Tongue (tissue), 2 donors: Measurements from ENCODE around the gene PACS2. TPM values are rescaled to one million over a fixed set of nuclear protein-coding genes. Genes with fewer than 3 reads are reported as not detected.

Experiments used
- DNase-seq: peaks from one replicate; pipeline ENCODE4 v3.0.0-alpha.2; 2015
- total RNA-seq: library from RNA; depleted of rRNA; stranded (reverse); fragments of >200 nt; gene quantifications from one replicate; pipeline ENCODE4 v1.2.3, GENCODE V29; 2014

The PACS2 gene
- total RNA-seq, 1 donor from 2014 or later: 84.8 TPM

GRCh38 chr14:105421723-105422615 is 107.4 kb downstream of the PACS2 start:
- DNase-seq: no peak

- no peak for DNase-seq
Observed at GRCh38 chr14:105422695-105423487, 108.3 kb downstream of the PACS2 start.

- no peak for DNase-seq
Observed at GRCh38 chr14:105423488-105424195, 109.1 kb downstream of the PACS2 start.

- no peak for DNase-seq
Observed at GRCh38 chr14:105424861-105425260, 110.3 kb downstream of the PACS2 start.

GRCh38 chr14:105425823-105426247 is 111.3 kb downstream of the PACS2 start:
- no peak for DNase-seq

GRCh38 chr14:105426416-105427130 is 112.0 kb downstream of the PACS2 start:
- no peak for DNase-seq

GRCh38 chr14:105427412-105427811 is 112.9 kb downstream of the PACS2 start:
- DNase-seq: no peak

- no peak for DNase-seq
Observed at GRCh38 chr14:105427936-105428485, 113.5 kb downstream of the PACS2 start.

- no peak for DNase-seq
Observed at GRCh38 chr14:105430042-105430441, 115.5 kb downstream of the PACS2 start.

- DNase-seq: no peak
Observed at GRCh38 chr14:105430565-105430964, 116.0 kb downstream of the PACS2 start.

- no peak for DNase-seq
Observed at GRCh38 chr14:105431256-105431655, 116.7 kb downstream of the PACS2 start.

GRCh38 chr14:105432657-105433056 is 118.1 kb downstream of the PACS2 start:
- DNase-seq: no peak

- DNase-seq: no peak
Observed at GRCh38 chr14:105433161-105433605, 118.6 kb downstream of the PACS2 start.

GRCh38 chr14:105436402-105436801 is 121.9 kb downstream of the PACS2 start:
- no peak for DNase-seq

GRCh38 chr14:105436891-105437722 is 122.6 kb downstream of the PACS2 start:
- DNase-seq: no peak

GRCh38 chr14:105437723-105438500 is 123.4 kb downstream of the PACS2 start:
- DNase-seq: no peak

GRCh38 chr14:105439179-105439578 is 124.6 kb downstream of the PACS2 start:
- no peak for DNase-seq

GRCh38 chr14:105439710-105440553 is 125.4 kb downstream of the PACS2 start:
- DNase-seq: peak; percentile 51

- no peak for DNase-seq
Observed at GRCh38 chr14:105440554-105440900, 126.0 kb downstream of the PACS2 start.
